Esophagus muscularis mucosa (tissue), 4 donors: ENCODE data around the gene DAPK3. TPM values are rescaled to one million over a fixed set of nuclear protein-coding genes. Genes with fewer than 3 reads are reported as not detected.
A peak's percentile ranks its signal among the peaks of the same experiment; 100 is the strongest.
"Not testable (repeated sequence)": the region's sequence is repeated elsewhere in the genome, so short reads cannot be mapped to it uniquely, and the experiment has no call there.

Experiments used
- DNase-seq: peaks from one replicate; pipeline ENCODE4 v3.0.0-alpha.2; 2017; ENCODE audit errors: extremely low spot score
- H3K27ac ChIP-seq, 4 donors: fragments of 200-600 bp; sonication (generic); replicated peaks in 1 of 4; 1 replicate in 3 of 4; 2 replicates in 1 of 4; pipeline ENCODE4 v1.5.1; 2016 to 2019; ENCODE audit warnings: mild to moderate bottlenecking in 1 of 4
- H3K27me3 ChIP-seq, 4 donors: fragments of 200-600 bp; sonication (generic); one replicate each; pipeline versions ENCODE4 v1.5.1 to v1.6.0; 2016 to 2019
- H3K36me3 ChIP-seq, 4 donors: fragments of 200-600 bp; sonication (generic); one replicate each; pipeline ENCODE4 v1.5.1; 2016 to 2019
- H3K4me1 ChIP-seq, 4 donors: fragments of 200-600 bp; sonication (generic); one replicate each; pipeline ENCODE4 v1.5.1; 2016 to 2019
- H3K4me3 ChIP-seq, 4 donors: fragments of 200-600 bp; sonication (generic); 1 replicate in 2 of 4; 2 replicates in 2 of 4; pipeline ENCODE4 v1.5.1; 2016 to 2019; ENCODE audit warnings: mild to moderate bottlenecking in 4 of 4, moderate library complexity in 1 of 4
- H3K9me3 ChIP-seq, 4 donors: fragments of 200-600 bp; sonication (generic); 1 replicate in 3 of 4; 2 replicates in 1 of 4; pipeline ENCODE4 v1.5.1; 2016 to 2019
- EP300 ChIP-seq: sonication (generic); formaldehyde crosslinking; IDR thresholded peaks from one replicate; pipeline ENCODE4 v1.6.1; 2017; ENCODE audit warnings: antibody characterized with exemption
- POLR2A ChIP-seq: fragments of 450-650 bp; IDR thresholded peaks from one replicate; pipeline ENCODE4 v1.6.1; 2017; ENCODE audit warnings: antibody characterized with exemption, moderate library complexity, mild to moderate bottlenecking, low read depth
- POLR2AphosphoS5 ChIP-seq, 2 donors: sonication (generic); formaldehyde crosslinking; IDR thresholded peaks; one replicate each; pipeline ENCODE4 v1.6.1; 2017; ENCODE audit warnings: antibody characterized with exemption in 2 of 2
- WGBS: methylation state at CpG from one replicate; pipeline ENCODE4 v1.1.5; 2018; 5-methylcytosine and 5-hydroxymethylcytosine counted together
- intact Hi-C: fragments of 100-400 bp; cut with DNase I; formaldehyde crosslinking; loops from one replicate; pipeline ENCODE4 v1.15.1; 2023
- total RNA-seq, 4 donors: library from RNA; depleted of rRNA; stranded (reverse); fragments of >200 nt; gene quantifications; one replicate each; pipeline versions ENCODE4 v1.1.0 to v1.2.1, GENCODE V29; 2016
- TF ChIP-seq, protein P1 (sequence below), 3 experiments: fragments of 200-600 bp in 2 of 3; fragments of 450-650 bp in 1 of 3; sonication (generic) in 2 of 3; IDR thresholded peaks; one replicate each; pipeline ENCODE4 v1.5.1; 2017 to 2019; ENCODE audit warnings: antibody characterized with exemption in 3 of 3, mild to moderate bottlenecking in 2 of 3, moderate library complexity in 1 of 3

Gene DAPK3
- total RNA-seq, 4 donors from 2014 or later = 140 to 226 (median 212) TPM

DNA sequence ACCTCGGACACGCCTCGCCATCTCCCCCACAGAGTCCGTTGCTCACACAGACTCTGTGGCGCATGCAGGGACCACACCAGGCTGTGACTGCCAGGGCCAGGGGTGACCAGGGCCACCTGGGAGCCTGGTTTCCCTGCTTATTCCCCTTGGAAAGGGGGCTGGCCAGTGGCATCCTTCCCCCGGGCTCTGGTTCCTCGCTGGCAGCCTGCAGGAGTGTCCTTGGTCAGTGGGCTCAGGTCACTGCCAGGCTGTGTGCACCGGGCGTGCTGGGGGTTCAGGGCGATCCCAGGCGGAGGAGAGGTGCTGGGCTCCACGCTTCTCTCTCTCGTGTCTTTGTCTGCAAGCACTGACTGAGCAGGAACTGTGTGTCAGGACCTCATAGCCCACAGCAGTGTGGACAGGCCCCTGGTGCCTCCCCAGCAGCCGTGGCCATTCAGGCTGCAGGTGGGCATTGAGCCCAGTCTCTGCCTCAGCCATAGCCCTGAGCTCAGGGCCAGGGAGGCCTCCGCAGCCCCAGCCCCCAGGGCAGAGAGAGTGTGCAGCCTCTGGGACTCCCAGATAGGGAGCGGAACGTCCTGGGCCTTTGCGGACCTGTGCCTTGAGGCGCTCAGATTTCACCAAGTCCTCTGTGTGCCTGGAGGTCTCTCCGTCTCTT, 43.1 kb upstream of the DAPK3 start:
- Histone ChIP-seq H3K9me3 (no peaks in the 10 kb centered on the region), H3K27me3 (no peaks in the 10 kb centered on the region), H3K27ac (peak overlapping the region; percentile 72 to 84 (median 74)), H3K4me3 (no peak overlapping the region), H3K4me1 (peaks cover 70 to 92% (median 89%) of the 10 kb centered on the region in 4 donors), H3K36me3 (peaks cover 14 to 44% (median 34%) of the 10 kb centered on the region in 4 donors)
- no peak for TF ChIP-seq EP300
- TF ChIP-seq, protein P1, sequence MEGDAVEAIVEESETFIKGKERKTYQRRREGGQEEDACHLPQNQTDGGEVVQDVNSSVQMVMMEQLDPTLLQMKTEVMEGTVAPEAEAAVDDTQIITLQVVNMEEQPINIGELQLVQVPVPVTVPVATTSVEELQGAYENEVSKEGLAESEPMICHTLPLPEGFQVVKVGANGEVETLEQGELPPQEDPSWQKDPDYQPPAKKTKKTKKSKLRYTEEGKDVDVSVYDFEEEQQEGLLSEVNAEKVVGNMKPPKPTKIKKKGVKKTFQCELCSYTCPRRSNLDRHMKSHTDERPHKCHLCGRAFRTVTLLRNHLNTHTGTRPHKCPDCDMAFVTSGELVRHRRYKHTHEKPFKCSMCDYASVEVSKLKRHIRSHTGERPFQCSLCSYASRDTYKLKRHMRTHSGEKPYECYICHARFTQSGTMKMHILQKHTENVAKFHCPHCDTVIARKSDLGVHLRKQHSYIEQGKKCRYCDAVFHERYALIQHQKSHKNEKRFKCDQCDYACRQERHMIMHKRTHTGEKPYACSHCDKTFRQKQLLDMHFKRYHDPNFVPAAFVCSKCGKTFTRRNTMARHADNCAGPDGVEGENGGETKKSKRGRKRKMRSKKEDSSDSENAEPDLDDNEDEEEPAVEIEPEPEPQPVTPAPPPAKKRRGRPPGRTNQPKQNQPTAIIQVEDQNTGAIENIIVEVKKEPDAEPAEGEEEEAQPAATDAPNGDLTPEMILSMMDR (IDR thresholded peaks at IDR 0.05) = no peak
- no peak for TF ChIP-seq POLR2AphosphoS5 (IDR thresholded peaks at IDR 0.05)
- no peak for TF ChIP-seq POLR2A
- DNase-seq = no peak
- 85% methylated on average over 12 of the region's 20 CpGs for WGBS
- intact Hi-C loops = no loop called here

DNA sequence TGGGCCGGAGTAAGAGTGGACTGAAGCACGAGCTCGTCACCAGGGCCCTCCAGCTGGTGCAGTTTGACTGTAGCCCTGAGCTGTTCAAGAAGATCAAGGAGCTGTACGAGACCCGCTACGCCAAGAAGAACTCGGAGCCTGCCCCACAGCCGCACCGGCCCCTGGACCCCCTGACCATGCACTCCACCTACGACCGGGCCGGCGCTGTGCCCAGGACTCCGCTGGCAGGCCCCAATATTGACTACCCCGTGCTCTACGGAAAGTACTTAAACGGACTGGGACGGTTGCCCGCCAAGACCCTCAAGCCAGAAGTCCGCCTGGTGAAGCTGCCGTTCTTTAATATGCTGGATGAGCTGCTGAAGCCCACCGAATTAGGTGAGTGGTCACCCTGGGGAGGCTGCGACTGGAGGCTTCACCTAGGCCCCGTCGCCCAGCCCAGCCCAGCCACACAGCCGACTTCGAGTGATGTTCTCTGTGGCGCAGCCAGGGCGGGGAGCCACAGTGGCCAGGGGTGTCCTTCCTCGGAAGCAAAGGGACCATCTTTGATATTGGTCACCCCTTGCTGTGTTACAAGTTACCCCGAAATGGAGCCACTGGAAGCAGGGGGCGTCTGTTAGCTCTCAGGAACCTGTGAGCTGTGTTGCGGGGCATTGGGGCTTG, 42.2 kb upstream of the DAPK3 start:
- WGBS = 91% methylated on average over 16 of the region's 33 CpGs
- peaks cover 14 to 36% (median 28%) of the 10 kb centered on the region in 4 donors for H3K36me3 ChIP-seq
- intact Hi-C loops = no loop called here
- no peaks in the 10 kb centered on the region for H3K27me3 ChIP-seq
- H3K4me1 ChIP-seq = peaks cover 79 to 92% (median 91%) of the 10 kb centered on the region in 4 donors
- H3K9me3 ChIP-seq = no peaks in the 10 kb centered on the region
- TF ChIP-seq EP300 (no peak), POLR2AphosphoS5 (IDR thresholded peaks at IDR 0.05) (no peak), POLR2A (no peak)
- TF ChIP-seq, protein P1 (IDR thresholded peaks at IDR 0.05) = no peak
- peak overlapping the region in 3 of 4 donors; percentile 41 to 84 (median 61) for H3K27ac ChIP-seq
- DNase-seq = no peak
- H3K4me3 ChIP-seq = no peak overlapping the region

DNA sequence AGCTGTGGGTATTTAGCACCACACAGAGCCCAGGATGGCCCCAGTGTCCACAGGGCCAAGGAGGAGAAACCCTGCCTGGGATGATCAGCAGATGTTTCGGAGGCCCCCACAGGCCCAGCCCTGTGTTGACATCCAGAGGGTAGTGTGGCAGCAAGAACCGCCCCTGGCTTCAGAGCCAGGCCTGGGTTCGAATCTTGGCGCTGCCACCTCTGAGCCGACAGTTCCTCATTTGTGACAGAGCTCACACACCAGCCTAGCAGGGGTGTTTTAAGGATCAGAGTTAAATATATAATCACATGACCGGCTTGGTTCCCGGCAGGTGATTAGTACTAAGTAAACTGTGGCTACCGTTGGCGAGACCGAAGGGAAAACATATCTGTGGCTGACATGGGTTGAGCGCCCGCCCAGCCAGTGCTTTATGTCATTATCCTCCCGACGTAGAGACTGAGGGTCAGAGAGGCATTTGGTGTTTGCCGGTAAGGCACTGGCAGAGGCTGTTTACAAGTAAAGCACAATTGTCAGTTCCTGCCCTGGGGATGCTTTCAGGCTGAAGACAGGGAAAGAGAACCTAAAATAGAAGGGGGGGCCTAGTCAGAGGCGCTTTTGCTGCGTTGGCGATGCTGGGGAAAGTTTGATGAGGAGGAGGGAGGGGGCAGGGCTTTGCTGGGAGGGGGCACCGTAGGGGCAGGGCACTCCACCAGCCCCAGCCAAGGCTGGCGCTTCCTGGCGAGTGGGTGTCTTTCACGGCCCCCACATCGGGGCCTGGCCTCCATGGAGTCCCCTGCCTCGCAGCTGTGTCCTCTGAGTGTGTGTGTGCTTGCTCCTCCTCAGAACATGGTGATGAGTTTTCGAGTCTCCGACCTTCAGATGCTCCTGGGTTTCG, 41.4 kb upstream of the DAPK3 start:
- no peak for DNase-seq
- H3K4me1 ChIP-seq = peaks cover 80 to 92% (median 91%) of the 10 kb centered on the region in 4 donors
- no peaks in the 10 kb centered on the region for H3K27me3 ChIP-seq
- intact Hi-C loops = no loop called here
- peaks cover 14 to 30% (median 24%) of the 10 kb centered on the region in 4 donors for H3K36me3 ChIP-seq
- H3K9me3 ChIP-seq = no peaks in the 10 kb centered on the region
- TF ChIP-seq POLR2A (no peak), POLR2AphosphoS5 (IDR thresholded peaks at IDR 0.05) (no peak), EP300 (no peak)
- TF ChIP-seq, protein P1 (IDR thresholded peaks at IDR 0.05) = no peak
- 75% methylated on average over 25 of the region's 27 CpGs for WGBS
- H3K27ac ChIP-seq = peak overlapping the region; percentile 41 to 84 (median 54)
- H3K4me3 ChIP-seq = no peak overlapping the region

DNA sequence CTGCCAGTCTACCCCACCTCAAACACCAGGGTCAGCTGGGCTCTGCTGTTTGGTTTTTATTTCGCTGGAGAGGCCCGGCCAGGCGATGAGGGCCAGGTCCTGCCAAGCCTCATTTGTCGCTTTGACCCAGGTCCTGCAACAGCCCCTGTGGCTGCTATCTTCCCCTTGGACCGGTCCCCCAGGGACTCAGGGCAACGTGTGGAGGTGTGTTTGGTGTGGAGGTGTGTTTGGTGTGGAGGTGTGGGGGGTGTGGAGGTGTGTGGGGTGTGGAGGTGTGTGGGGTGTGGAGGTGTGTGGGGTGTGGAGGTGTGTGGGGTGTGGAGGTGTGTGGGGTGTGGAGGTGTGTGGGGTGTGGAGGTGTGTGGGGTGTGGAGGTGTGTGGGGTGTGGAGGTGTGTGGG, 40.5 kb upstream of the DAPK3 start:
- H3K9me3 ChIP-seq, H3K4me3 ChIP-seq, DNase-seq, H3K27me3 ChIP-seq, intact Hi-C loops: not testable (repeated sequence)
- peak overlapping the region in 3 of 4 donors; percentile 90 to 95 (median 90) for H3K27ac ChIP-seq
- peaks cover 14 to 30% (median 22%) of the 10 kb centered on the region in 4 donors for H3K36me3 ChIP-seq
- H3K4me1 ChIP-seq = peaks cover 81 to 89% (median 88%) of the 10 kb centered on the region in 4 donors
- WGBS = 53% methylated on average over 3 of the region's 6 CpGs

DNA sequence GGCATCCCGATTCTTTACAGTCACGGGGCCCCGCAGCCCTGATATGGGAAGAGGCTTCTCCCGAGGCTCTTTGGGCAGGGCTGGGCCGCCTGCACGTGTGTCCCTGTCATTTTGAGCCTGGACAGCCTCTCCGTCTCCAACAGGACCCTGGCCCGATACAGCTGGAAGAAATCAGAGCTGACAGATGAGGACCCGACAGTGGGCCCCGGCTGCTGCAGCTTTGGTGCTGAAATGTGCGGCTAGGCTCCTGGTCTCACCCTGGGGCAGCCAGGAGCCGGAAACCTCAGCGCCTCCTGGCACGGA, 39.9 kb upstream of the DAPK3 start:
- H3K9me3 ChIP-seq = no peaks in the 10 kb centered on the region
- intact Hi-C loops = no loop called here
- peaks cover 14 to 30% (median 20%) of the 10 kb centered on the region in 4 donors for H3K36me3 ChIP-seq
- no peak for DNase-seq
- H3K4me3 ChIP-seq = peak overlapping the region in 1 of 4 donors; percentile 13
- H3K4me1 ChIP-seq = peaks cover 76 to 88% (median 86%) of the 10 kb centered on the region in 4 donors
- WGBS = 72% methylated on average over 6 of the region's 14 CpGs
- no peaks in the 10 kb centered on the region for H3K27me3 ChIP-seq
- H3K27ac ChIP-seq = peak overlapping the region; percentile 62 to 95 (median 90)
- TF ChIP-seq POLR2AphosphoS5 (IDR thresholded peaks at IDR 0.05) (no peak), EP300 (no peak), POLR2A (no peak)
- TF ChIP-seq, protein P1 (IDR thresholded peaks at IDR 0.05) = no peak
